ENCODE results near the gene TNFRSF13B.
"Not testable (repeated sequence)": the region's sequence is repeated elsewhere in the genome, so short reads cannot be mapped to it uniquely, and the experiment has no call there.

TNFRSF13B gene

GRCh38 chr17:16917671-16918394 is 54.1 kb downstream of the TNFRSF13B start:
- no peaks in the 10 kb centered on the region for H3K9me3 ChIP-seq (ENCODE audit: control insufficient read depth, insufficient read depth, low read length)
- no peaks in the 10 kb centered on the region for H3K4me1 ChIP-seq (ENCODE audit: insufficient read depth, low read length)
- H3K9ac ChIP-seq (ENCODE audit: low read depth, low read length) = no peak overlapping the region
- H3K36me3 ChIP-seq (ENCODE audit: insufficient read depth, low read length) = no peaks in the 10 kb centered on the region

- Histone ChIP-seq H3K9ac (ENCODE audit: low read depth, low read length) (no peak overlapping the region), H3K9me3 (ENCODE audit: control insufficient read depth, insufficient read depth, low read length) (no peaks in the 10 kb centered on the region), H3K36me3 (ENCODE audit: insufficient read depth, low read length) (no peaks in the 10 kb centered on the region), H3K4me1 (ENCODE audit: insufficient read depth, low read length) (no peaks in the 10 kb centered on the region)
Measured at GRCh38 chr17:16916557-16916920, 55.4 kb downstream of the TNFRSF13B start.

- H3K9ac ChIP-seq (ENCODE audit: low read depth, low read length) = no peak overlapping the region
- H3K4me1 ChIP-seq (ENCODE audit: insufficient read depth, low read length) = no peaks in the 10 kb centered on the region
- H3K36me3 ChIP-seq (ENCODE audit: insufficient read depth, low read length) = no peaks in the 10 kb centered on the region
- H3K9me3 ChIP-seq (ENCODE audit: control insufficient read depth, insufficient read depth, low read length) = no peaks in the 10 kb centered on the region
Measured at GRCh38 chr17:16915752-16916556, 56.0 kb downstream of the TNFRSF13B start.

- H3K9ac ChIP-seq (ENCODE audit: low read depth, low read length) = no peak overlapping the region
- no peaks in the 10 kb centered on the region for H3K9me3 ChIP-seq (ENCODE audit: control insufficient read depth, insufficient read depth, low read length)
- H3K4me1 ChIP-seq (ENCODE audit: insufficient read depth, low read length) = no peaks in the 10 kb centered on the region
- no peaks in the 10 kb centered on the region for H3K36me3 ChIP-seq (ENCODE audit: insufficient read depth, low read length)
Measured at GRCh38 chr17:16913463-16913862, 58.5 kb downstream of the TNFRSF13B start.

GRCh38 chr17:16912021-16912962 is 59.6 kb downstream of the TNFRSF13B start:
- H3K4me1 ChIP-seq (ENCODE audit: insufficient read depth, low read length) = no peaks in the 10 kb centered on the region
- H3K9me3 ChIP-seq (ENCODE audit: control insufficient read depth, insufficient read depth, low read length) = no peaks in the 10 kb centered on the region
- H3K9ac ChIP-seq (ENCODE audit: low read depth, low read length) = no peak overlapping the region
- no peaks in the 10 kb centered on the region for H3K36me3 ChIP-seq (ENCODE audit: insufficient read depth, low read length)

GRCh38 chr17:16911141-16911937 is 60.6 kb downstream of the TNFRSF13B start:
- no peaks in the 10 kb centered on the region for H3K9me3 ChIP-seq (ENCODE audit: control insufficient read depth, insufficient read depth, low read length)
- no peaks in the 10 kb centered on the region for H3K4me1 ChIP-seq (ENCODE audit: insufficient read depth, low read length)
- H3K9ac ChIP-seq (ENCODE audit: low read depth, low read length) = no peak overlapping the region
- H3K36me3 ChIP-seq (ENCODE audit: insufficient read depth, low read length) = no peaks in the 10 kb centered on the region

- Histone ChIP-seq H3K9me3 (ENCODE audit: control insufficient read depth, insufficient read depth, low read length) (no peaks in the 10 kb centered on the region), H3K36me3 (ENCODE audit: insufficient read depth, low read length) (no peaks in the 10 kb centered on the region), H3K9ac (ENCODE audit: low read depth, low read length) (no peak overlapping the region), H3K4me1 (ENCODE audit: insufficient read depth, low read length) (no peaks in the 10 kb centered on the region)
Measured at GRCh38 chr17:16910341-16910740, 61.6 kb downstream of the TNFRSF13B start.

- Histone ChIP-seq H3K9me3 (ENCODE audit: control insufficient read depth, insufficient read depth, low read length) (no peaks in the 10 kb centered on the region), H3K4me1 (ENCODE audit: insufficient read depth, low read length) (no peaks in the 10 kb centered on the region), H3K9ac (ENCODE audit: low read depth, low read length) (no peak overlapping the region), H3K36me3 (ENCODE audit: insufficient read depth, low read length) (no peaks in the 10 kb centered on the region)
Measured at GRCh38 chr17:16909472-16910246, 62.3 kb downstream of the TNFRSF13B start.

GRCh38 chr17:16908273-16908672 is 63.6 kb downstream of the TNFRSF13B start:
- Histone ChIP-seq H3K9me3 (ENCODE audit: control insufficient read depth, insufficient read depth, low read length) (no peaks in the 10 kb centered on the region), H3K9ac (ENCODE audit: low read depth, low read length) (no peak overlapping the region), H3K36me3 (ENCODE audit: insufficient read depth, low read length) (no peaks in the 10 kb centered on the region), H3K4me1 (ENCODE audit: insufficient read depth, low read length) (no peaks in the 10 kb centered on the region; the same call in 1 of the 2 replicates)

- H3K36me3 ChIP-seq (ENCODE audit: insufficient read depth, low read length) = no peaks in the 10 kb centered on the region
- H3K4me1 ChIP-seq (ENCODE audit: insufficient read depth, low read length) = no peaks in the 10 kb centered on the region; the same call in 1 of the 2 replicates
- no peak overlapping the region for H3K9ac ChIP-seq (ENCODE audit: low read depth, low read length)
- no peaks in the 10 kb centered on the region for H3K9me3 ChIP-seq (ENCODE audit: control insufficient read depth, insufficient read depth, low read length)
Measured at GRCh38 chr17:16906680-16907079, 65.2 kb downstream of the TNFRSF13B start.

- Histone ChIP-seq H3K36me3 (ENCODE audit: insufficient read depth, low read length) (no peaks in the 10 kb centered on the region), H3K9ac (ENCODE audit: low read depth, low read length) (no peak overlapping the region)
Measured at GRCh38 chr17:16905593-16906191, 66.2 kb downstream of the TNFRSF13B start.

GRCh38 chr17:16903070-16903469 is 68.8 kb downstream of the TNFRSF13B start:
- H3K4me1 ChIP-seq (ENCODE audit: insufficient read depth, low read length); H3K36me3 ChIP-seq (ENCODE audit: insufficient read depth, low read length); H3K9ac ChIP-seq (ENCODE audit: low read depth, low read length); H3K9me3 ChIP-seq (ENCODE audit: control insufficient read depth, insufficient read depth, low read length): not testable (repeated sequence)

More at GRCh38 chr17:16905593-16906191, 66.2 kb downstream of the TNFRSF13B start:
- H3K4me1 ChIP-seq (ENCODE audit: insufficient read depth, low read length) = peaks cover 6% of the 10 kb centered on the region
- H3K9me3 ChIP-seq (ENCODE audit: control insufficient read depth, insufficient read depth, low read length) = no peaks in the 10 kb centered on the region
